ENCODE results near the gene CLTA.

- TF ChIP-seq CTCF (IDR thresholded peaks at IDR 0.05; ENCODE audit: low read length) (no peak), EZH2 (IDR thresholded peaks at IDR 0.05; ENCODE audit: borderline replicate concordance, low read length) (no peak)
These were observed 58.5 kb downstream of the CLTA start for GRCh38 chr9:36249189-36249588.

All from OCI-LY1 (cell line).